Ectodermal cell (in vitro differentiated cells): ENCODE data around the gene CARS2.
"Not testable (repeated sequence)": the region's sequence is repeated elsewhere in the genome, so short reads cannot be mapped to it uniquely, and the experiment has no call there.

Source experiments
- H3K27ac ChIP-seq: 2 replicates; pipeline ENCODE4 v1.7.0; 2013; ENCODE audit warnings: mild to moderate bottlenecking, low read depth, low read length; ENCODE audit not compliant: insufficient read depth, poor library complexity, severe bottlenecking
- H3K27me3 ChIP-seq: 2 replicates; pipeline ENCODE4 v1.7.0; 2013; ENCODE audit warnings: mild to moderate bottlenecking, low read length; ENCODE audit not compliant: insufficient read depth, control insufficient read depth, poor library complexity, severe bottlenecking
- H3K36me3 ChIP-seq: one replicate; pipeline ENCODE4 v1.7.0; 2013; ENCODE audit warnings: low read length; ENCODE audit not compliant: control insufficient read depth, insufficient read depth
- H3K4me1 ChIP-seq: one replicate; pipeline ENCODE4 v1.7.0; 2013; ENCODE audit warnings: low read length; ENCODE audit not compliant: control insufficient read depth, insufficient read depth
- H3K4me3 ChIP-seq: 2 replicates; pipeline ENCODE4 v1.7.0; 2013; ENCODE audit warnings: low read depth, low read length, control low read depth; ENCODE audit not compliant: insufficient read depth
- H3K9me3 ChIP-seq: 2 replicates; pipeline ENCODE4 v1.7.0; 2013; ENCODE audit warnings: mild to moderate bottlenecking, low read length, moderate library complexity; ENCODE audit not compliant: control insufficient read depth
- WGBS, 2 experiments: methylation state at CpG; one replicate each; pipeline ENCODE4 v1.1.7; 2013; ENCODE audit warnings: missing lambda C conversion rate in 2 of 2; 5-methylcytosine and 5-hydroxymethylcytosine counted together

The CARS2 gene

DNA sequence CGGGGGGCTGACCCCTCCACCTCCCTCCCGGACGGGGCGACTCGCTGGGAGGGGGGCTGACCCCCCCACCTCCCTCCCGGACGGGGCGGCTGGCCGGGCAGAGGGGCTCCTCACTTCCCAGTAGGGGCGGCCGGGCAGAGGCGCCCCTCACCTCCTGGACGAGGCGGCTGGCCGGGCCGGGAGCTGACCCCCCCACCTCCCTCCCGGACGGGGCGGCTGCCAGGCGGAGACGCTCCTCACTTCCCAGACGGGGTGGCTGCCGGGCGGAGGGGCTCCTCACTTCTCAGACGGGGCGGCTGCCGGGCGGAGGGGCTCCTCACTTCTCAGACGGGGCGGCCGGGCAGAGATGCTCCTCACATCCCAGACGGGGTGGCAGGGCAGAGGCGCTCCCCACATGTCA, 99.6 kb downstream of the CARS2 start:
- H3K27ac ChIP-seq, H3K9me3 ChIP-seq, H3K4me1 ChIP-seq, H3K27me3 ChIP-seq, H3K4me3 ChIP-seq, H3K36me3 ChIP-seq: not testable (repeated sequence)
- WGBS, 2 experiments, result 94 to 95% methylated on average over 19 to 33 of the region's 33 CpGs

DNA sequence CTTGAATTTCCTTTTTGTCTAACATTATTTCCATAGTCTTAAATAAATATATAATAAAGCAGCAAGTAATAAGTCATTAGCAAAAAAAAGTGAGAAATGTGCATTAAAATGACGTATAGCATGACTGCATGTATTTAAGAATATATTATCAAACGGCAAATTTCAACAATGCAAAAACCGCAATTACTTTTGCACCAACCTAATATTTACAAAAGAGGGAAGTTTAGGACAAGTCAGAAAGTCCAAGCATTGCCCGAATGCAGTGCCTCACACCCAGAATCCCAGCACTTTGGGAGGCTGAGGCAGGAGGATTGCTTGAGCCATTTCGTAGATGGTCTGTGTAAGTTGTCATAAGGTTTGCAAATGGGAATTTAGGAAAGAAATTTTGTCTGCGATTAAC, 100.8 kb downstream of the CARS2 start:
- WGBS, 2 experiments, result 89 to 97% methylated on average over 2 to 5 of the region's 6 CpGs
- Histone ChIP-seq H3K27ac (no peak overlapping the region), H3K36me3 (no peaks in the 10 kb centered on the region), H3K27me3 (no peaks in the 10 kb centered on the region), H3K9me3 (no peaks in the 10 kb centered on the region), H3K4me1 (peaks cover under 1% of the 10 kb centered on the region), H3K4me3 (no peak overlapping the region)

DNA sequence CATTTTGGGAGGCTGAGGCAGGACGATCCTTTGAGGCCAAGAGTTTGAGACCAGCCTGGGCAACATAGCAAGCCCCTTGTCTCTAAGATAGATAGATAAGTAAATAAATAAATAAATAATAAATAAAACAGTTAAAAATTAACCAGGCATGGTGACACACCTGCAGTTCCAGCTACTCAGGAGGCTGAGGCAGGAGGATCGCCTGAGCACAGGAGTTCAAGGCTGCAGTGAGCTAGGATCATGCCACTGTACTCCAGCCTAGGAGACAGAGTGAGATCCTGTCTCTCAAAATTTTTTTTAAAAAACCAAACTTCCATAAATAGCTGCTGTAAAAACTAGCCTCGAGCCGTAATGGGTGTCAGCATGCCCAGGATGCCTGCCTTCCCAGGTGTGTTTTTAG, 104.9 kb downstream of the CARS2 start:
- Histone ChIP-seq H3K27me3 (no peaks in the 10 kb centered on the region), H3K9me3 (no peaks in the 10 kb centered on the region), H3K4me1 (no peaks in the 10 kb centered on the region), H3K27ac (no peak overlapping the region), H3K36me3 (no peaks in the 10 kb centered on the region), H3K4me3 (no peak overlapping the region)
- 91 to 96% methylated on average over 3 to 4 of the region's 4 CpGs for WGBS, 2 experiments

DNA sequence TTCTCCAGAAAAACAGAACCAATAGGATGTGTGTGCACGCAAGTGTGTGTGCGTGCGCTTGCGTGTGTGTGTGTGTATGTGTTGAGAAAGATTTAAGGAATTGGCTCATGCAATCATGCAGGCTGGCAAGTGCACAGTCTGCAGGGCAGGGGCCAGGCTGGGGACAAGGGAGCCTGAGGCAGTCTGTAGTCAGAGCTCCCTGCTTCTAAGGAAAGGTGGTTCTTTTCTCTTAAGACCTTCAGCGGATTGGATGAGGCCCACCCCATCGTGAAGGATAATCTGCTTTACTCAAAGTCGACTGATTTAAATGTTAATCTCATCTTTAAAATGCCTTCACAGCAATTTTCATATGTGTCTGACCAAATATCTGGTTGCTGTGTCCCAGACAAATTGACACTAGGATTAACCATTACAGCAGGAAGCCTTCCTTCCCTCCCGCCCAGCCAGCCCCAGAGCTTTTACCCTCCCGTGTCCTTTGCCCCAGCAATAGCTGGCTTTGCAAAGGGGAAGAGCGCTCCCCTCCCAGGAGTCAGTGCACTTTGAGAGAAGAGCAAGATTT, 105.6 kb downstream of the CARS2 start:
- Histone ChIP-seq H3K9me3 (no peaks in the 10 kb centered on the region), H3K27me3 (no peaks in the 10 kb centered on the region), H3K36me3 (no peaks in the 10 kb centered on the region), H3K27ac (no peak overlapping the region), H3K4me3 (no peak overlapping the region), H3K4me1 (no peaks in the 10 kb centered on the region)
- WGBS, 2 experiments, result 79 to 84% methylated on average over 10 of the region's 10 CpGs

DNA sequence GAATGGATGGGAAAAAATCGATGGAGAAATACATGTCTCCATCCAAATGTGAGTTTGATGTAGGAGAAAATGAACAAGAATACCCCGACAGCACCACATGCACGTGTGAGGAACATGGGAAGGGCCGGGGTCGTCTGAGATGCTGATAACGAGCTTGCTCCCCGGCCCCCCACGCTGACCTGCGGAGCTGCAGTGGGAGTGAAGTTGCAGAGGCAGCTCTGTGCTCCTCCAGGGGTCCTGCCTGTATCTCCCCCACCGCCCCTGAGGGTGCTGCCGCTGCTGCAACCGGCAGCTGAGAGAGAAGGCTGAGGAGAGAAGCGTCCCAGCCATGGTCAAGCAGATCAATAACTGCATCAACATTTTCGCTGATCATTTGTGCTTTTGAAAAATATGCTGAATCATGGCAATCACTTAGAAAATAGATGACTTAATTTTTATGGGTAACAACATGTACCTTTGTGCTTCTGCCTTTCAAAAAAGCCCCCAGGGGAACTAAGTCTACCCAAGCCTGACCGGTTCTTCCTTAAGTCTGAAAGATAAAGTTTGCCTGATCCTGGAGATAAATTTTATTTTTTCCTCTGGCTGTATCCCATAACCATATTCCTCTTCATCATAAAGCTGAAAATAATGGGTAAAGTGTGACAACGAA, 108.8 kb downstream of the CARS2 start:
- Histone ChIP-seq H3K4me1 (no peaks in the 10 kb centered on the region), H3K36me3 (no peaks in the 10 kb centered on the region), H3K27me3 (no peaks in the 10 kb centered on the region), H3K27ac (no peak overlapping the region), H3K9me3 (no peaks in the 10 kb centered on the region), H3K4me3 (no peak overlapping the region)
- 80% methylated on average over 14 of the region's 16 CpGs for WGBS, 2 experiments

DNA sequence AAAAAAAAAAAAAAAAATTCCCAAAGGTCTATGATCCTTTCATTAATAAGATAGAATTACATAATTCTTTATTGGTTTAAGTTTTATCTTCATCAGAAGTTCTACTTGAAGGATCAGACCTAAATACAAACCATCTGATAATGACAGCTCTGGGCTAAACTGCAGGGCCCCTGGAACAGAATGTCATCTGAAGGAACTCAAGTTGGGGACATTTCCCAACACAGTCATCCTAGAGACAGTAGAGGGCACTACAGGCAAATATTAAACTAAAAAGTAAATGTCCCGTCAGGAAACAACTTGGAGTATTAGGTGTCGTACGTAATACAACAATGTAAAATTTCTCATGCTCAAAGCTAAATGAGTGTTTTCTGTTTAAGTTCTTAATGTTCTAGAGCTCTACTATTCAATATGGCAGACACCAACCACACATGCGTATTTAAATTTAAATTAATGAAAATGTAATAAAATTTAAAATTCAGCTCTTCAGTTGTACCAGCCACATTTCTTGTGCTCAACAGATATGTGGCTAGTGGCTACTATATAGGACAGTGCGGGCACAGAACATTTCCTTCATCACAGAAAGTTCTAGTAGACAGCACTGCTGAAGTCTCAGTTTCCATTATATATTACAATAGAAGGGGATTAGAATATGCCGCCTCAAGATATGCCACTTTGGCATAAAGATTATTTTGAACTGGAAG, 112.3 kb downstream of the CARS2 start:
- no peak overlapping the region for H3K4me3 ChIP-seq
- H3K9me3 ChIP-seq, result no peaks in the 10 kb centered on the region
- no peak overlapping the region for H3K27ac ChIP-seq
- no peaks in the 10 kb centered on the region for H3K27me3 ChIP-seq
- WGBS, 2 experiments, result 73% methylated on average over 4 to 5 of the region's 6 CpGs
- no peaks in the 10 kb centered on the region for H3K36me3 ChIP-seq
- H3K4me1 ChIP-seq, result no peaks in the 10 kb centered on the region

DNA sequence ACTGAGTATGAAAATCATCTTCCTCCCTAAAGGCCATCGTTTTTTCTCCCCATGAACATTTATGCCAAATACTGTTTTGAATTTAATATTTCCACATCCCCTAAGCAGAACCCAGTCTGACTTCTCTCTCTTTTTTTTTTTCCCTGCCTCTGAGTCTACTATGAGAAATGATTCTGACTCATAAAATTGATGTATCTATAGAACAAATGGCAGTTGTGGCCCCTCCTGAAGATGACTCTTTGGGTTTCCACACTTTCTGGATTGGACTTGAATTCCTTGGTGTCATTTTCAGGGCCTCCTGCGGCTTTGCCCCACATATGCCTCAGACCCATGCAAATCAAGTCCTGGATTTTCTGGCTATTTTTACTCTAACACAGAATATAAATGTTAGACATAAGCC, 113.3 kb downstream of the CARS2 start:
- no peak overlapping the region for H3K27ac ChIP-seq
- 88 to 92% methylated on average over 2 of the region's 2 CpGs for WGBS, 2 experiments
- H3K36me3 ChIP-seq, result no peaks in the 10 kb centered on the region
- no peaks in the 10 kb centered on the region for H3K9me3 ChIP-seq
- H3K4me1 ChIP-seq, result no peaks in the 10 kb centered on the region
- H3K4me3 ChIP-seq, result no peak overlapping the region
- H3K27me3 ChIP-seq, result no peaks in the 10 kb centered on the region
